GM13977 (cell line): Measurements from ENCODE around the gene DDIT4.

Experiments used
- DNase-seq: peaks from one replicate; pipeline ENCODE4 v3.0.0; 2012; ENCODE audit warnings: low spot score
- in situ Hi-C: fragments of 300-500 bp; cut with MboI; formaldehyde crosslinking; loops from one replicate; pipeline ENCODE4 v1.12.0; 2022; ENCODE audit warnings: low sequenced_read_pairs, low pct_unique_long_range_greater_than_20kb, mixed read lengths, inconsistent platforms; ENCODE audit not compliant: unreplicated experiment
- TF ChIP-seq, protein P1 (sequence below): IDR thresholded peaks from 2 replicates; pipeline ENCODE4 v1.5.1; 2012; ENCODE audit warnings: mild to moderate bottlenecking, control low read depth; ENCODE audit not compliant: insufficient read depth; ENCODE audit errors: extremely low read depth, missing control alignments

The DDIT4 gene

DNA sequence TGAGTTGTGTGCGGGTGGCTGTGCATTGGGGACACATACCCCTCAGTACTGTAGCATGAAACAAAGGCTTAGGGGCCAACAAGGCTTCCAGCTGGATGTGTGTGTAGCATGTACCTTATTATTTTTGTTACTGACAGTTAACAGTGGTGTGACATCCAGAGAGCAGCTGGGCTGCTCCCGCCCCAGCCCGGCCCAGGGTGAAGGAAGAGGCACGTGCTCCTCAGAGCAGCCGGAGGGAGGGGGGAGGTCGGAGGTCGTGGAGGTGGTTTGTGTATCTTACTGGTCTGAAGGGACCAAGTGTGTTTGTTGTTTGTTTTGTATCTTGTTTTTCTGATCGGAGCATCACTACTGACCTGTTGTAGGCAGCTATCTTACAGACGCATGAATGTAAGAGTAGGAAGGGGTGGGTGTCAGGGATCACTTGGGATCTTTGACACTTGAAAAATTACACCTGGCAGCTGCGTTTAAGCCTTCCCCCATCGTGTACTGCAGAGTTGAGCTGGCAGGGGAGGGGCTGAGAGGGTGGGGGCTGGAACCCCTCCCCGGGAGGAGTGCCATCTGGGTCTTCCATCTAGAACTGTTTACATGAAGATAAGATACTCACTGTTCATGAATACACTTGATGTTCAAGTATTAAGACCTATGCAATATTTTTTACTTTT, 1.8 kb downstream of the DDIT4 start:
- in situ Hi-C loops = no loop called here
- no peak for DNase-seq
- TF ChIP-seq, protein P1, sequence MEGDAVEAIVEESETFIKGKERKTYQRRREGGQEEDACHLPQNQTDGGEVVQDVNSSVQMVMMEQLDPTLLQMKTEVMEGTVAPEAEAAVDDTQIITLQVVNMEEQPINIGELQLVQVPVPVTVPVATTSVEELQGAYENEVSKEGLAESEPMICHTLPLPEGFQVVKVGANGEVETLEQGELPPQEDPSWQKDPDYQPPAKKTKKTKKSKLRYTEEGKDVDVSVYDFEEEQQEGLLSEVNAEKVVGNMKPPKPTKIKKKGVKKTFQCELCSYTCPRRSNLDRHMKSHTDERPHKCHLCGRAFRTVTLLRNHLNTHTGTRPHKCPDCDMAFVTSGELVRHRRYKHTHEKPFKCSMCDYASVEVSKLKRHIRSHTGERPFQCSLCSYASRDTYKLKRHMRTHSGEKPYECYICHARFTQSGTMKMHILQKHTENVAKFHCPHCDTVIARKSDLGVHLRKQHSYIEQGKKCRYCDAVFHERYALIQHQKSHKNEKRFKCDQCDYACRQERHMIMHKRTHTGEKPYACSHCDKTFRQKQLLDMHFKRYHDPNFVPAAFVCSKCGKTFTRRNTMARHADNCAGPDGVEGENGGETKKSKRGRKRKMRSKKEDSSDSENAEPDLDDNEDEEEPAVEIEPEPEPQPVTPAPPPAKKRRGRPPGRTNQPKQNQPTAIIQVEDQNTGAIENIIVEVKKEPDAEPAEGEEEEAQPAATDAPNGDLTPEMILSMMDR = no peak

DNA sequence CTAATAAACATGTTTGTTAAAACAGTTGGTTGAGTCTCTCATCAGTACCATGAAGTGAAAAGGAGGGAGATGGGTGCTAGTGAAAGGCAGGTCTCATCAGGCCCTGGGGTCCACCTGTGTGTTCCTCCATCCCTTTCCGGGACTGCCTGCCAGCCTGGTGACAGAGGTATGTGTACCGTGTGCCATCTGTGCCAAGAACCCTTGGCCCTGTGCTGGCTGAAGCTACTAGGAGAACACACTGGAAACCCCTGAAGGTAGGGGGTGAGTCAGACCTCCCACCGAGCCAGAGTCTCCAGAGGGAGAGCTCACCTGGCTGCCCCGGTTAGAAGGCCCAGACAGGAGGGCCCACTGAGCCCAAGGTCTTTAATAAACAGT, 2.3 kb downstream of the DDIT4 start:
- TF ChIP-seq, protein P1 = no peak
- DNase-seq = no peak
- in situ Hi-C loops = no loop called here

DNA sequence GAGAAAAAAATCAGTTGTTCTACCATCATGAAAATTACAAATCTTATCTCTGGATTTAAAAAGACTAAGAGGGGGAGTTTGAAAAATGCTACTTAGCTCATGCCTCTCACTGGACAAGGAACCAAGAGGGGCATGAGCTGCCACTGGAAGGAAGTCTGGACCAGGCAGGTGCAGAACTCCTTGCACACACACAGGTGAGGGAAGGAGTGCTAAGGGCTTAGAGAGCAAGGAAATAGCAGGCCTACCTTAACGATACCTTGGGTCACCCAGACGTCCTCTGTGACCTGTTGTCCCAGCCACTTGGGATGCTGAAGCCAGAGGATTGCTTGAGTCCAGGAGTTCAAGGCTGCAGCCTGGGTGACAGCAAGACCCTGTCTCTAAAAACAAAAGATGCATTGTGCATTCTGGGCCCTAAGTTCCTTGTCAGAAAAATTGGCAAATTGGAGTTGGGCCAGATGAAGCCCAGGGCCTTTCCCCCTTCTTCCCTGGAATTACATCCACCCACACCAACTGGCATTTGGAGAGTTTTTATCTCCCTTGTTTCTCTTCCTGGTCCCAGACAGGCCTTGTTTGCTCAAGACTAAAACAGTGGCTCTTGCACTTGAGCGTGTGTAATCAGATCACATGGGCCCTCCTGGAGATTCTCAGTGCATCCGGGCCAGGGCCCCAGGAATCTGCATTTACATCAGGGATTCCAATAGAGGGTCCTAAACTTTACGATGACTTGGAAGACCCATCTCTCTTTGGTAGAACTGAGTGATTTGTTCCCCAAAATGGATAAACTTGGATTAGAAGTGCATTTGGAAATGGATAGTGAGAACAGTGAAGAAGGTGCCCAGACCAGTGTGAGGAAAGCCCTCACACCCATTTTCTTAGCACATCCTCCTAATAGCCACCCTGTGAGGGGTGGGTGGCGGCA, 3.0 kb downstream of the DDIT4 start:
- TF ChIP-seq, protein P1 = no peak
- DNase-seq = no peak
- in situ Hi-C loops = no loop called here

DNA sequence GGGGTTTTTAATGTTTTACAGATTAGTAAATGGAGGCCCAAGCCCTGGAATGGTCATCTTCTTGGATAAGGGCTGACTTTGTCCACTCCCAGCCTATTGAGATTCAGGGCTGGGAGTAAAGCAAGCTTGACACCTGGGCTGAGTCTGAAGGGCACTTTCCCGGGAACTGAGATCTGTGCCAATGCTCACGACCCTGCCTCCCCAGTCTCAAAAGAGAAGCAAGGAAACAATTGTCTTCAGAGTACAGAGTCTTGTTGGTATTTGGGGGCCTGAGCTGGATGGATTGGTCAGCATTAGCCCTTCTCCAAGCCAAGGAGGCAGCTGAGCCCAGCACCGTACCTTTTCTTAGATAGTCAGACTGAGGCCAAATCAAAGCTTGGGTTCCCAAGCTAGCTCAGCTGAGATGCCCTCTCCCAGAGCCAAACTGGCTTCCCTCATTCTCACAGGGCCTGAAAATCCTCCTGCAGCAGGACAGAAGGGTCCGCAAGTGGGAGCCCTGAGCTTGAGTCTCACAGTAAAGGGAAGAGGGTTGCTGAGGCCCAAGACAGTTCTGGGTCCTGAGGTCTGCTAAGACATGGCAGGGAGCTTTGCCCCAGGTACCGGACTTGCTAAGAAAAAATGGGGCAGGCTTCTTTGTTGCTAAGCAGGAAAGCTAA, 3.7 kb downstream of the DDIT4 start:
- no peak for DNase-seq
- TF ChIP-seq, protein P1 = no peak
- in situ Hi-C loops = no loop called here

DNA sequence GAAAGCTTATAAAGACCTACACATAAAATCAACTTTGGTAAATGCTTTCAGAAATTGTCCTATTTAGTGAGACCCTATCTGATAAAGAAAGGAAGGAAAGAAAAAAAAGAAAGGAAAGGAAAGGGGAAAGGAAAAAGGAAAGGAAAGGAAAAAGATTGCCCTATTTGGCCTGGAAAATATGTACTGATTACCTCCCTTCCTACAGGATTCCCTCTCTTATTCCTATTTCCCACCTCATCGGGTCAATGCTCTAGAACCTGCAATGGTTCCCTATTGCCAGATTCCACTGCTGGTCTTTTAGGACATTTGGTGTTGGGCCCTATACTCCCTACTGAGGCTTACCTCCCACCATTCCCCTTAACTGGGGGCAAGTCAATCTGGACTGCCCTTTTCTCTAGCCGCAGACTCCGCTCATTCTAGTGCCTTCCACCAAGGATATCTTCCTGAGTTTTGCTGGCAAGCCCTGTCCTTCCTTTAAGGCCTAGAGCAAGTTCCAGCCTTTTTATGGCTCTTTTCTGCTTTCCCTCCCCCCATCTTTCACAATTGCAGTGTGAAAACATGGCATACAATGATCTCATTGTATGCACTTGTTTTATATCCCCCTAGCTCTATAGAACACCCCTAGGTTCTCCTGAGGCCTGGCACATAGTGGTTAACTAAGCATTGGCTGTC, 4.4 kb downstream of the DDIT4 start:
- DNase-seq = no peak
- TF ChIP-seq, protein P1 = no peak
- in situ Hi-C loops = no loop called here
